ENCODE measurements around the gene RGS2. TPM values are rescaled to one million over a fixed set of nuclear protein-coding genes. Genes with fewer than 3 reads are reported as not detected.

Gene RGS2
- total RNA-seq, 1 experiment from 2014 or later = 4.5 TPM

GRCh38 chr1:192844360-192844759 lies 35.5 kb downstream of the RGS2 start:
- no TSS peak for BruUV-seq (replicated peaks)

GRCh38 chr1:192846950-192847349 lies 38.1 kb downstream of the RGS2 start:
- in situ Hi-C loops (cut with HindIII; ENCODE audit: low pct_unique_long_range_greater_than_20kb, low sequenced_read_pairs) = no loop called here
- intact Hi-C loops (cut with micrococcal nuclease; ENCODE audit: unreplicated experiment) = no loop called here
- TF ChIP-seq TCF7L2 (IDR thresholded peaks at IDR 0.05; ENCODE audit: low read depth, low read length) (no peak), SIN3A (IDR thresholded peaks at IDR 0.05; ENCODE audit: borderline replicate concordance, insufficient read depth, low read depth, low read length) (no peak), CTCF (IDR thresholded peaks at IDR 0.05) (no peak), REST (IDR thresholded peaks at IDR 0.05; ENCODE audit: insufficient read depth in 1 of 2, low read depth in 2 of 2, low read length in 1 of 2) (no peak), POLR2AphosphoS5 (IDR thresholded peaks at IDR 0.05; ENCODE audit: low read depth, low read length) (no peak)
- H3K36me3 ChIP-seq (ENCODE audit: control insufficient read depth, insufficient read depth, low read length) = no peaks in the 10 kb centered on the region
- CTCF ChIA-PET = no interaction called here
- no peak overlapping the region for H3K4me3 ChIP-seq (ENCODE audit: low read depth in 2 of 2, low read length in 2 of 2)
- ATAC-seq (no peak), DNase-seq (ENCODE audit: low read depth, low spot score) (no peak)
- POLR2A ChIA-PET = no interaction called here
- BruUV-seq (replicated peaks) = no TSS peak
- no peak overlapping the region for H3K27ac ChIP-seq (ENCODE audit: low read length)
- peaks cover 2% of the 10 kb centered on the region for H3K27me3 ChIP-seq (ENCODE audit: control insufficient read depth, insufficient read depth, low read length)
- H3K4me1 ChIP-seq (ENCODE audit: control insufficient read depth, insufficient read depth, low read length) = no peaks in the 10 kb centered on the region
- H3K9me3 ChIP-seq (ENCODE audit: control insufficient read depth, insufficient read depth, low read depth, low read length) = no peaks in the 10 kb centered on the region

More at GRCh38 chr1:192844360-192844759, 35.5 kb downstream of the RGS2 start:
- no peak for TF ChIP-seq REST (IDR thresholded peaks at IDR 0.05; ENCODE audit: insufficient read depth in 1 of 2, low read depth in 2 of 2, low read length in 1 of 2)
- no peak for TF ChIP-seq SIN3A (IDR thresholded peaks at IDR 0.05; ENCODE audit: borderline replicate concordance, insufficient read depth, low read depth, low read length)
- TF ChIP-seq TCF7L2 (IDR thresholded peaks at IDR 0.05; ENCODE audit: low read depth, low read length) = no peak
- TF ChIP-seq CTCF (IDR thresholded peaks at IDR 0.05) = no peak
- no peak for TF ChIP-seq POLR2AphosphoS5 (IDR thresholded peaks at IDR 0.05; ENCODE audit: low read depth, low read length)
- intact Hi-C loops (cut with micrococcal nuclease; ENCODE audit: unreplicated experiment) (no loop called here), in situ Hi-C loops (cut with HindIII; ENCODE audit: low pct_unique_long_range_greater_than_20kb, low sequenced_read_pairs) (no loop called here)
- Histone ChIP-seq H3K4me3 (ENCODE audit: low read depth in 2 of 2, low read length in 2 of 2) (no peak overlapping the region), H3K36me3 (ENCODE audit: control insufficient read depth, insufficient read depth, low read length) (no peaks in the 10 kb centered on the region), H3K27ac (ENCODE audit: low read length) (no peak overlapping the region), H3K4me1 (ENCODE audit: control insufficient read depth, insufficient read depth, low read length) (no peaks in the 10 kb centered on the region), H3K9me3 (ENCODE audit: control insufficient read depth, insufficient read depth, low read depth, low read length) (no peaks in the 10 kb centered on the region), H3K27me3 (ENCODE audit: control insufficient read depth, insufficient read depth, low read length) (peaks cover 2% of the 10 kb centered on the region)
- no peak for DNase-seq (ENCODE audit: low read depth, low spot score)
- ChIA-PET CTCF (no interaction called here), POLR2A (no interaction called here)
- no peak for ATAC-seq
